NCI-H1092 (cell line): Measurements from ENCODE around the gene COL20A1.
"Not testable (repeated sequence)": the region's sequence is repeated elsewhere in the genome, so short reads cannot be mapped to it uniquely, and the experiment has no call there.

Experiments
- DNase-seq: peaks from one replicate; lab custom pipeline; 2025; lab: John Stamatoyannopoulos, UW

Gene COL20A1

GRCh38 chr20:63334356-63334755 is 41.4 kb downstream of the COL20A1 start:
- no peak for DNase-seq

GRCh38 chr20:63335060-63335459 is 42.1 kb downstream of the COL20A1 start:
- DNase-seq, result not testable (repeated sequence)

DNA sequence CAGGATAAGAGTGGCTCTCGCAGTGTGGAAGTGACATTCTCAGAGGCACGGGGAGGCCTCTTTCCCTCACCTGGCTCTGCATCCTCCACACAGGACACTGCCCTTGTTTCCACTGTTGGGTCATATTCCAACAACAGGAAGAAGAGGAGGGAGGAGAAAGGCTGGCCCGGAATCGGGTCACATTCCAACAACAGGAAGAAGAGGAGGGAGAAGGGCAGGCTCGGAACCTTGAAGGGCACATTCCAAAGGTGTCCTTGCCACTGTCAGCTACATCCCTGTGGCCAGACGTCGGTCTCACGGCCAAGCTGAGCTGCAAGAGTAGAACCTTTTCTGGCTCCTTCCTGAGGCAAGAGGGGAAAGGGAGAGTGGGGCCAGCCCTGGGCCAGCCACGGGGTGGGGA is 42.7 kb downstream of the COL20A1 start:
- DNase-seq, result no peak

DNA sequence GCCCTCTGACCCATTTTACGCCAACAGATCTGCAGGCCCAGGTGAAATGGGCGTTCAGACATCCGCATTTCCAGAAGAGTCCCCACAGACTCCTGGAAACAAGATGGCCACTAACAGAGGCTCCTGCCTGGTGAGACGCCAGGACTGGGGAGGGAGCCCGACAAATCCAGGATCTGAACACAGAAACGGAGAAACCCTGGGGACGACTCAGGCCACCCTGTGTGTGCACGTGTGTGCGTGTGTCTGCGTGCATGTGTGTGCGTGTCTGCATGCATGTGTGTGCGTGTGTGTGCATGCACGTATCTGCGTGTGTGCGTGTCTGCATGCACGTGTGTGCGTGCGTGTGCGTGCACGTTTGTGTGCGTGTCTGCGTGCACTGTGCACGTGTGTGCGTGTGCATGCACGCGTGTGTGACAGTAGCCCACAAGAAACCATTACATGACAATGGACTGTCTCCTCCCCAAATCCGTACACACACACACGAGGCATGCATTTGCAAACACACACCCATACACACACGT is 43.3 kb downstream of the COL20A1 start:
- no peak for DNase-seq

DNA sequence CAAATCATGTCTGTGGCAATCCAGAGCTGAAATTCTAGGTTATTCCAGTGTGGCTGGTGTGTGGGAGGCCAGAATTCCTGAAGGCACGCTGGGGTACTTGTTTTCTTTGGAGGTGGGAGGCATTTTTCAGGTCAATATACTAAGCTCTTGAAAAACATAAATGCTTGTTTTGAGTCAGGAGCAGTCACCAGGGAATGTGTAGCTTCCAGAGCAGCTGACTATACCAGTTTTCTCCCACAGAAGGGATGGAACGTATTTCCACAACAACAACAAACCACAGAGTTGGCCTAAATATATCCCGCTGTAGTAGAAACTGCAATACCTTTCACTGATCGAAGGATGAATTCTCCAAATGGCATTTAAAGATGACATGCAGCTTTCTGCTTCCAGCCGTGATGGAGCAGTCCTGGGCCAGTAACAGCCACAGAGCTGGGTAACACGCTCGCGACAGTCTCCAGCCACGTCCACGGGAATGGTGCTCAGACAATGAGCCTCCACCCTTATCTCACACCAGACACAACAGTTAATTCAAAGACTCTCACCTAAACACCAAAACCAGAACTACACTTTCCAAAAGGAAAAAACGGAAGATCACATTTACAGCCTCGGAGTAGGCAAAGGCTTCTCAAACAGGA is 44.9 kb downstream of the COL20A1 start:
- no peak for DNase-seq

- not testable (repeated sequence) for DNase-seq
These were observed 46.4 kb downstream of the COL20A1 start for GRCh38 chr20:63339154-63340094.

- DNase-seq, result not testable (repeated sequence)
These were observed 47.2 kb downstream of the COL20A1 start for GRCh38 chr20:63340158-63340688.

DNA sequence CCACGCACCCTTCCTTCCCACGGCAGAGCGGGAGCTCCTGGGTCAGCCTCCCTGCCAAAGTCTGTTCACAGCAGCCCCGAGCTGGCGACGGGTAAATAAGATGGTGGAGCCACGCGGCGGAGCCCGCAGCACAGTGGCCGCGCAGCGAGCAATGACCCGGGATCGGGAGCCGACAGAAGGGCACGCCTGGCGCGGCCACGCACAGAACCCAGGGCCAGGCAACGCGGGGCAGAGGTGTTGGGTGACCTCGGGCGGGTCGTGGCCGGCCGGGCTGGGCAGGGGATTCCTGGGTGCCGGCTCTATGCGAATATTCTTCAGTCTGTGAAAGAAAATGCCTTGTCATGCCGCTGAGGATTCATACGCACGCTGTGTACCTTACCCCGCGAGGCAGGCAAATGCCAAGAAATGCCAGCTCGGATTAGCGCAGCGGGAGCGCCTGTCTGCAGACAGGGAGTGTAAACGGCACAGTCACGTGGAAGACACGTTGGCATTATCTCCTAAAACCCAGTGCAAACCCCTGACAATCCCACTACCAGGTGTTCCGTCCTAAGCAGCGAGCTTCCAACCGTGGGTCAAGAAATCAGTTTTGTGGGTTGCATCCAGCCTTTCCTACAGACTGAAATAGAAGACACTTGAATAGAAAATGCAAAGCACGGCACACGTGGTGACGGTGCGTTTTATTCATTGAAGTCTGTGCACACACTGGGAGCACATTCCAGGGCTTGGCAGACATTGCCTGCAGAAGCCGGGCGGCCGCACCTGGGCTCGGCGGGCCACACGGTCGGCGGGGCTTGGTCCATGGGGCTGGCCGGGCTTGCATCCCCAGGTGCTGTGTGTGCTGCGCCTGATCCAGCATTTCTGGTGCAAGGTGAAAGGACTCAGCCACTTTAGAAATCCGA is 49.8 kb downstream of the COL20A1 start:
- DNase-seq, result no peak

DNA sequence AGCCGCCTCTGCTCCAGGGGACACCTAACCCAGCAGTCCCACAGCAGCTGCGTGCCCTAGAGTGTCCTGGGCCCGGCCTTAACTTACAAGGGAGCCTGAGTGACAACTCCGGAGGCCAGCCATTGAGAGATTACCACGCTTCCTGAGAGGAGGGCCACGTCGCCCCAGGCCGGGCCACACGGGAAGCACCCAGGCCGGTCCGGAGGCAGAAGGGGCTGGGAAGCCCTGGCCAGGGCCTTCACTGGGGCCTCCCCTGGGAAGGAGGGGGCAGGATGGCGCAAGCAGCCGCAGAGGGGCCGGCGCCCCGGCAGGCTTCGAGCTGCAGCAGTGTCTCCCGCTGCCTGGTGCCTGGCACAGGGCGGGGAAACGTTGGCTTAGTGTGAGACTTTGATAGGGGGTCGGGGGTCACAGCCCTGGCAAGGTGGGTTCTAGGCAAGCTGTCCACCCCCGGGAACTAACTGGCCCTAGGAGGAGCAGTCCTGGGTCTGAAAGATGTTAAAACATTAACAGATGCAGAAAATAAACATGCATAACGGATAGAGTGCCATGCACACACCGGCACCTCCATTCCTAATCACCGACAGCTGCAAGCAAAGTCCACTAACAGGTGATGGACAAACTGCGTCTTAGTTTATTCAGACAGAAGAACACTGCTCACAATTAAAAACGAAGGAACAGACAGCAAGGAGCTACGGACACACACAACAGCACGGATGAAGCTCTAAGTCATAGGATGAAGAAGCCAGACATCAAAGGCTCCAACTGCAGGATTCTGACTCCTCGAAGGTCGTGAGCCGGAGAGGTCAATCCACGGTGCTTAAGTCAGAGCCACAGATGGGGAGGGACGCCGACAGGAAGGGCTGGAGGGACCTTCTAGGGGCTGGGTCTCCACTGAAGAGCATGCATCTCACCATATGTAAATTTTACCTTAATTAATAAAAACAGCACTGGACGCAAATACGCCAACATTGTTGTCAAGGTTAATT is 50.8 kb downstream of the COL20A1 start:
- no peak for DNase-seq

- no peak for DNase-seq
These were observed 51.8 kb downstream of the COL20A1 start for GRCh38 chr20:63344616-63345327.

DNA sequence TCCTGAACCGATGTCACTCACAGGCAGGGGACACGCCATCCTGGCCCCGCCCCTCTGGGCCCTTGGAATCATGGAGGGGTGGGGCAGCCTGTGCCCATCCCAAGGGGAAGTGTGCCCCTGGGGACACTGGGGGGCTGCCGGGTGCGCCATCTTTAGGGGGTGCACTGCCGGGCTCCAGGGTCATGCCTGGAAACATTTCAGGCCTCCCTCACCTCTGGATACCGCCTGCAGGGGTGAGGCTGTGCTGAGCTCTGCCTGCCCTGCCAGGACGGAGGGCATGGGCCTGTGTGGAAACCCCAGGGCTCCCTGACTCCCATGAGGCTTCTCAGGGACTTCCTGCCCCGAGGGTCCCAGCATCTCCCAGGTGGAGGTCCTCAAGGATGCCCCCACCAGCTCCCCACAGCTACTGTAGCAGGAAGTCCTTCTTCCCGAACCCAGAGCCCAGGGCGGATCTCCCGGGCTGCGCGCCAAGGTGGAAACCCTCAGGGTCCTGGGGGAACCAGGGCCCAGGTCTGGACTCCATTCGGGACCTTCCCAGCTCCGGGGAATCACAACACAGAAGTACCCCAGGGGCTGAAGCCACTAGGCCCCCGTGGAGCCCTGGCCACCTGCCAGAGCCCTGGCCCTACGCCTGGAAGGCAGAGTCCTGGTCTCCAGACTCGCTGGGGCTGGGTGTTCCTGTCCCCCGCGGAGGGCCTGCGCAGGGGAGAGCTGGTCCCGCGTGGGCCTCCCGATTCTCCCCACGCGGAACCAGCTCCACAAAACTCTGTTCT is 52.5 kb downstream of the COL20A1 start:
- peak; percentile 27 for DNase-seq

GRCh38 chr20:63346131-63347080 is 53.4 kb downstream of the COL20A1 start:
- DNase-seq, result no peak

GRCh38 chr20:63347081-63347741 is 54.2 kb downstream of the COL20A1 start:
- DNase-seq, result no peak

- DNase-seq, result no peak
These were observed 55.2 kb downstream of the COL20A1 start for GRCh38 chr20:63347950-63348827.

DNA sequence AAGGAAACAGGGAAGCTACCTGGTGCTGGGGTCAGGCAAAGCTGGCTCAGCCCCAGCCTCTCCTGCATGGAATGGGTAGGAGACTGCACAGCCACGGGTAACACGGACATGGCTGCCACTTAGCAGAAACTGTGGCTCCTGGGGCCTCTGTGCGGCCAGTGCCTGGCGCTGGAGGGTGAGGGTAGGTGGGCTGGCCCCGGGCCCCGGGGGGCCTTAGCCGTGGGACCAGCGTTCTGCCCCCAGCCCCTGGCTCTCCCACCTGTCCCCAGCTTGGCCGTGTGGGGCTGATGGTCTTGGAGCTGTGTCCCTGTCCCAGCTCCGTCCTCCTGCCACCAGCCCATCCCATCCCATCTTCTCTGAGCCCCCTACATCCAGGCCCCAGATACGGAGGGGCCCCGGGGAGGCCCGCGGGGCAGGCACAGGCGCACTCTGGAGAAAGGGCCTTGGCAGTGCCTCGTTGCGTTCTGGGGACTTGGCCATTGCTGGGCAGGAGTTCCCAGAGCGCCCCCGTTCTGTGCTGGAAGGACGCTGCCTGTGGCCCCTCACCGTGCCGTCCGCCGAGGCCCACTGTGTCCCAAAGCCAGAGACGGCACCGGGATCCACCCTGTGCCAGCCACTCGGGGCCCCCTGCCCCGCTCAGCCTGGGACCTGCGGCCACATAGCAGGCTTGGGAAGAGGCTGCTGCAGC is 56.0 kb downstream of the COL20A1 start:
- no peak for DNase-seq

GRCh38 chr20:63349516-63349895 is 56.5 kb downstream of the COL20A1 start:
- no peak for DNase-seq
